ENCODE results near the gene NCAPH2. TPM values are rescaled to one million over a fixed set of nuclear protein-coding genes. Genes with fewer than 3 reads are reported as not detected.
A peak's percentile ranks its signal among the peaks of the same experiment; 100 is the strongest.

The NCAPH2 gene
- total and polyA plus RNA-seq, 9 of the 15 experiments (the other 6 are each of a cell fraction or from before 2014, with no cell fraction given): 3.6 to 88.6 (median 32.4) TPM

DNA sequence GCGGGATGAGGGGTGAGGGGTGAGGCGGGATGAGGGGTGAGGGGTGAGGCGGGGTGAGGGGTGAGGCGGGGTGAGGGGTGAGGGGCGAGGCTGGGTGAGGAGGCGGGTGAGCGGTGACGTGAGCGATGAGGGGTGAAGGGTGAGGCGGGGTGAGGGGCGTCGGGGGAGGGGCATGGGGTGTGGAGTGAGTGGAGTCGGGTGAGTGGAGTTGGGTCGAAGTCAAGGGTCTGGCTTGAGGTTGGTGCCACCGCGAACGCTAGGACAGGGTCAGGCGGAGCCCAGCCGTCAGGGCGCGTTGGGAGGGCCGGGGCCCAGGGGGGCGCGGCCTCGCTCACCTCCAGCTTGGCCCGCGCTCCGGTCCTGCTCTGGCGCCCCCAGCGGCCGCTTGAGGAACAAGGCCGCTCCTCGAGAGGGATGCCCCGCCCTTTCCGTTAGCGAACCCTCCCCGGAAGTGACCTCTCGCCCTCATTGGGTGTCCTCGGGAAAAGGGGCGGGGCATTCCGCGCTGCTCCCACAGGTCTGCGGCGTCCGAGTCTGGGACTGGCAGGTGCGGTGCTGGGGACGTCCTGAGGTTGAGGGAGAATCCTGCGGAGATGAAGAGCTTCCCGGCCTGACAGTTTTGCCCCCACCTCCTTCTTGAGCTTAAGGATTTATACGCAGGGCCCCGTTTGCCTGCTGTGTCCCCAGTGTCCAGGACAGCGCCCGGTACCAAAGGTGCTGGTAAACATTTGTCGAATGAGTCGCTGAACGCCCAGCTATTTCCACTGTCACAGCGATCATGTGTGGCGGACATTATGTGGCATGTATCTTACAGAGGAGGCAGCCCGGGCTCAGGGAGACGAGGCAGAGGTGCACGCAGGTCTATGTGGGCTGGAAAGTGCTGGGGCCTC lies 54.7 kb downstream of the NCAPH2 start, which contains the start of gene SYCE3:
Gene SYCE3, minus strand, starts transcription at position 397 of the 890 bp plus-strand sequence. CDS start 6,514 bp downstream, outside the sequence.
- Histone ChIP-seq H3K9me1 (ENCODE audit: control insufficient read depth, insufficient read depth, low read length) (no peaks in the 10 kb centered on the region), H3K27me3 (ENCODE audit: control insufficient read depth in 2 of 2, insufficient read depth in 2 of 2, low read length in 2 of 2) (no peaks in the 10 kb centered on the region), H3K27ac (ENCODE audit: extremely low read depth, low read depth, low read length) (peak within 1 kb of the TSS; percentile 39; the same call in 1 of the 3 replicates), H3K9me3 (replicated peaks; ENCODE audit: control insufficient read depth, insufficient read depth, low read depth, low read length) (no peaks in the 10 kb centered on the region), H4K20me1 (replicated peaks; ENCODE audit: control insufficient read depth, insufficient read depth, low read length) (no peaks in the 10 kb centered on the region), H3K4me2 (ENCODE audit: insufficient read depth, low read length) (peak within 1 kb of the TSS; percentile 87), H3K4me3 (peak within 1 kb of the TSS; percentile 57), H3K9ac (ENCODE audit: insufficient read depth in 1 of 2, low read depth in 2 of 2, low read length in 2 of 2) (peak within 1 kb of the TSS; percentile 53 to 93; a peak in 3 of 4 replicates), H3K4me1 (replicated peaks in 1 of 2; ENCODE audit: control insufficient read depth in 2 of 2, insufficient read depth in 2 of 2, low read length in 2 of 2) (peaks cover 0 to 13% of the 10 kb centered on the region in 2 experiments; a peak in 1 of 5 replicates), H3K79me2 (ENCODE audit: control insufficient read depth, insufficient read depth, low read length) (no peaks in the 10 kb centered on the region), H2AFZ (ENCODE audit: low read depth, low read length) (peak within 1 kb of the TSS; percentile 87), H3K36me3 (ENCODE audit: control insufficient read depth, insufficient read depth, low read length) (no peaks in the 10 kb centered on the region)
- peak; percentile 92 to 96 (median 93) for DNase-seq (ENCODE audit: extremely low read depth in 1 of 4, low spot score in 3 of 4)
- FAIRE-seq: peak; percentile 96
- in situ Hi-C loops (cut with MboI): no loop called here
- CTCF ChIA-PET (ENCODE audit: low intra/inter-chr PET ratio): no interaction called here
- POLR2A ChIA-PET: interaction anchor here (0.5 to 1.3 kb wide), 11 partner anchors 12 to 158 kb away, joined by 3 to 7 read pairs (median 4); no protein-coding TSS in a partner anchor
- intact Hi-C loops (cut with micrococcal nuclease): loop anchor here (5.0 kb wide), 1 partner anchor 35 kb away; the partner anchor contains the start of gene SCO2
- BruUV-seq (replicated peaks): TSS peak; percentile 94
- peak; percentile 98 for ATAC-seq
- 1% methylated on average over 27 of the region's 61 CpGs for WGBS (ENCODE audit: insufficient coverage, low coverage, missing lambda C conversion rate)
- TF ChIP-seq SNRNP70 (optimal IDR thresholded peaks at IDR 0.05; ENCODE audit: low read depth, low read length) (no peak), POU5F1 (IDR thresholded peaks at IDR 0.05; ENCODE audit: borderline replicate concordance, low read depth, low read length, partially characterized antibody) (no peak), RBM14 (IDR thresholded peaks at IDR 0.05; ENCODE audit: borderline replicate concordance, insufficient read depth, low read depth, low read length) (no peak), NFE2 (IDR thresholded peaks at IDR 0.05; ENCODE audit: low read depth) (no peak), SIN3A (IDR thresholded peaks at IDR 0.05; ENCODE audit: borderline replicate concordance in 2 of 2, control insufficient read depth in 1 of 2, low read depth in 2 of 2, low read length in 2 of 2) (peak in 1 of 2 experiments; percentile 46; a peak in 1 of 4 replicates), TRIM28 (IDR thresholded peaks at IDR 0.05) (no peak), ELF1 (tag; IDR thresholded peaks at IDR 0.05) (peak; percentile 76), KLF16 (IDR thresholded peaks at IDR 0.05) (peak; percentile 47; the same call in 1 of the 2 replicates), HMGN3 (IDR thresholded peaks at IDR 0.05; ENCODE audit: borderline replicate concordance, extremely low read depth, insufficient read length, low read depth, low read length) (peak; percentile 67), ZEB2 (IDR thresholded peaks at IDR 0.05) (no peak), YBX1 (IDR thresholded peaks at IDR 0.05) (no peak), GABPB2 (CRISPR knock-in tag; conservative IDR thresholded peaks at IDR 0.05) (no peak)
- TF ChIP-seq, protein P1, sequence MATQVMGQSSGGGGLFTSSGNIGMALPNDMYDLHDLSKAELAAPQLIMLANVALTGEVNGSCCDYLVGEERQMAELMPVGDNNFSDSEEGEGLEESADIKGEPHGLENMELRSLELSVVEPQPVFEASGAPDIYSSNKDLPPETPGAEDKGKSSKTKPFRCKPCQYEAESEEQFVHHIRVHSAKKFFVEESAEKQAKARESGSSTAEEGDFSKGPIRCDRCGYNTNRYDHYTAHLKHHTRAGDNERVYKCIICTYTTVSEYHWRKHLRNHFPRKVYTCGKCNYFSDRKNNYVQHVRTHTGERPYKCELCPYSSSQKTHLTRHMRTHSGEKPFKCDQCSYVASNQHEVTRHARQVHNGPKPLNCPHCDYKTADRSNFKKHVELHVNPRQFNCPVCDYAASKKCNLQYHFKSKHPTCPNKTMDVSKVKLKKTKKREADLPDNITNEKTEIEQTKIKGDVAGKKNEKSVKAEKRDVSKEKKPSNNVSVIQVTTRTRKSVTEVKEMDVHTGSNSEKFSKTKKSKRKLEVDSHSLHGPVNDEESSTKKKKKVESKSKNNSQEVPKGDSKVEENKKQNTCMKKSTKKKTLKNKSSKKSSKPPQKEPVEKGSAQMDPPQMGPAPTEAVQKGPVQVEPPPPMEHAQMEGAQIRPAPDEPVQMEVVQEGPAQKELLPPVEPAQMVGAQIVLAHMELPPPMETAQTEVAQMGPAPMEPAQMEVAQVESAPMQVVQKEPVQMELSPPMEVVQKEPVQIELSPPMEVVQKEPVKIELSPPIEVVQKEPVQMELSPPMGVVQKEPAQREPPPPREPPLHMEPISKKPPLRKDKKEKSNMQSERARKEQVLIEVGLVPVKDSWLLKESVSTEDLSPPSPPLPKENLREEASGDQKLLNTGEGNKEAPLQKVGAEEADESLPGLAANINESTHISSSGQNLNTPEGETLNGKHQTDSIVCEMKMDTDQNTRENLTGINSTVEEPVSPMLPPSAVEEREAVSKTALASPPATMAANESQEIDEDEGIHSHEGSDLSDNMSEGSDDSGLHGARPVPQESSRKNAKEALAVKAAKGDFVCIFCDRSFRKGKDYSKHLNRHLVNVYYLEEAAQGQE (IDR thresholded peaks at IDR 0.05; ENCODE audit: borderline replicate concordance): peak; percentile 35; the same call in 1 of the 2 replicates
- TF ChIP-seq, protein P1 (CRISPR knock-in tag; IDR thresholded peaks at IDR 0.05; ENCODE audit: low read depth): no peak
